H1 (cell line): ENCODE data around the gene SLC35F5. TPM values are rescaled to one million over a fixed set of nuclear protein-coding genes. Genes with fewer than 3 reads are reported as not detected.

Experiments
- CTCF ChIA-PET: fragments of 300-600 bp; sonication (Branson Sonifier 250); formaldehyde crosslinking; loops from one replicate; lab custom pipeline; 2021; ENCODE audit not compliant: partially characterized antibody; lab: Charles Lee
- POLR2A ChIA-PET: fragments of 300-600 bp; sonication (Branson Sonifier 250); formaldehyde crosslinking; loops from one replicate; lab custom pipeline; 2021; ENCODE audit warnings: inconsistent platforms; ENCODE audit not compliant: partially characterized antibody; lab: Charles Lee
- DNase-seq, 2 experiments: peaks; one replicate each; pipeline versions ENCODE4 v3.0.0 to v3.0.0-alpha.2; 2010 to 2022; ENCODE audit warnings: low spot score in 2 of 2, low read depth in 1 of 2, mixed read lengths in 1 of 2
- FAIRE-seq: peaks from 2 replicates; lab custom pipeline; 2011; peaks lifted over from hg19 to GRCh38; lab: Jason Lieb, UNC
- H2AFZ ChIP-seq: 2 replicates; pipeline ENCODE4 v1.8.1; 2012; ENCODE audit warnings: low read length, inconsistent platforms
- H2AK5ac ChIP-seq: 2 replicates; pipeline ENCODE4 v1.6.1; 2013; ENCODE audit warnings: low read depth, low read length
- H2BK120ac ChIP-seq: replicated peaks from 2 replicates; pipeline ENCODE3; 2013; ENCODE audit warnings: low read depth, low read length, inconsistent platforms
- H2BK12ac ChIP-seq: 2 replicates; pipeline ENCODE4 v1.6.1; 2013; ENCODE audit warnings: low read depth, low read length
- H2BK15ac ChIP-seq: 2 replicates; pipeline ENCODE4 v1.6.1; 2013; ENCODE audit warnings: low read length
- H2BK20ac ChIP-seq: 2 replicates; pipeline ENCODE4 v1.6.1; 2013; ENCODE audit warnings: low read length
- H2BK5ac ChIP-seq: 2 replicates; pipeline ENCODE4 v1.6.1; 2013; ENCODE audit warnings: low read depth, low read length
- H3K14ac ChIP-seq: 2 replicates; pipeline ENCODE4 v1.6.1; 2013; ENCODE audit warnings: inconsistent platforms; ENCODE audit not compliant: insufficient read length
- H3K18ac ChIP-seq: 2 replicates; pipeline ENCODE4 v1.6.1; 2013; ENCODE audit warnings: low read length; ENCODE audit errors: extremely low read depth
- H3K23ac ChIP-seq: 2 replicates; pipeline ENCODE4 v1.6.1; 2013; ENCODE audit warnings: inconsistent platforms; ENCODE audit not compliant: insufficient read length
- H3K23me2 ChIP-seq: 2 replicates; pipeline ENCODE4 v1.6.1; 2013; ENCODE audit warnings: low read depth, low read length
- H3K27ac ChIP-seq: 2 replicates; pipeline ENCODE4 v1.6.1; 2011; ENCODE audit warnings: low read depth, low read length, inconsistent platforms
- H3K27me3 ChIP-seq, 4 experiments: replicated peaks in 1 of 4; 1 replicate in 1 of 4; 2 replicates in 3 of 4; pipeline versions ENCODE4 v1.6.1 to v1.8.1; 2011 to 2013; ENCODE audit warnings: low read length in 3 of 4, mild to moderate bottlenecking in 3 of 4, inconsistent platforms in 2 of 4, mixed read lengths in 2 of 4, moderate library complexity in 1 of 4; ENCODE audit not compliant: control insufficient read depth in 3 of 4, insufficient read depth in 3 of 4; ENCODE audit errors: extremely low read depth in 1 of 4
- H3K36me3 ChIP-seq, 4 experiments: 2 replicates each; pipeline versions ENCODE4 v1.6.1 to v1.8.1; 2011 to 2013; ENCODE audit warnings: mild to moderate bottlenecking in 4 of 4, low read length in 3 of 4, moderate library complexity in 2 of 4, control low read depth in 1 of 4, inconsistent platforms in 1 of 4; ENCODE audit not compliant: insufficient read depth in 4 of 4, control insufficient read depth in 2 of 4
- H3K4ac ChIP-seq: replicated peaks from 2 replicates; pipeline ENCODE3; 2013; ENCODE audit warnings: low read length, low read depth, mixed read lengths, inconsistent platforms; ENCODE audit not compliant: insufficient read length
- H3K4me1 ChIP-seq, 4 experiments: replicated peaks in 1 of 4; 1 replicate in 1 of 4; 2 replicates in 3 of 4; pipeline versions ENCODE4 v1.6.1 to v1.8.1; 2011 to 2013; ENCODE audit warnings: low read length in 3 of 4, inconsistent platforms in 2 of 4, mixed read lengths in 1 of 4; ENCODE audit not compliant: insufficient read depth in 4 of 4, control insufficient read depth in 3 of 4
- H3K4me2 ChIP-seq, 2 experiments: 2 replicates each; pipeline versions ENCODE4 v1.6.1 to v1.8.1; 2011 to 2013; ENCODE audit warnings: low read depth in 2 of 2, low read length in 2 of 2, control low read depth in 1 of 2, inconsistent platforms in 1 of 2, mild to moderate bottlenecking in 1 of 2; ENCODE audit not compliant: insufficient read depth in 1 of 2
- H3K4me3 ChIP-seq, 4 experiments: fragments of 200-600, 300-600 bp in 1 of 4; sonication (generic), shearing (Covaris generic), sonication (Bioruptor Twin) in 1 of 4; 2 replicates each; pipeline versions ENCODE4 v1.5.1 to v1.8.1; 2011 to 2016; ENCODE audit warnings: low read length in 4 of 4, low read depth in 3 of 4, control low read depth in 2 of 4, inconsistent platforms in 2 of 4, mild to moderate bottlenecking in 2 of 4, mixed read lengths in 1 of 4, moderate library complexity in 1 of 4; ENCODE audit not compliant: insufficient read depth in 2 of 4; ENCODE audit errors: extremely low read depth in 1 of 4
- H3K56ac ChIP-seq: replicated peaks from 2 replicates; pipeline ENCODE3; 2013; ENCODE audit warnings: low read depth, mild to moderate bottlenecking, mixed read lengths, low read length, inconsistent platforms; ENCODE audit not compliant: insufficient read length
- H3K79me1 ChIP-seq: 2 replicates; pipeline ENCODE4 v1.6.1; 2013; ENCODE audit warnings: low read depth, low read length, control low read depth
- H3K79me2 ChIP-seq, 2 experiments: 2 replicates each; pipeline versions ENCODE4 v1.6.1 to v1.8.1; 2012 to 2013; ENCODE audit warnings: low read length in 2 of 2, mild to moderate bottlenecking in 2 of 2, inconsistent platforms in 1 of 2; ENCODE audit not compliant: insufficient read depth in 2 of 2, control insufficient read depth in 1 of 2
- H3K9ac ChIP-seq, 4 experiments: replicated peaks in 1 of 4; 1 replicate in 1 of 4; 2 replicates in 3 of 4; pipeline versions ENCODE4 v1.6.1 to v1.8.1; 2011 to 2013; ENCODE audit warnings: low read depth in 3 of 4, low read length in 3 of 4, control low read depth in 2 of 4, mild to moderate bottlenecking in 2 of 4, moderate library complexity in 2 of 4, inconsistent platforms in 1 of 4; ENCODE audit errors: extremely low read depth in 1 of 4
- H3K9me3 ChIP-seq, 2 experiments: 2 replicates each; pipeline versions ENCODE4 v1.6.1 to v1.8.1; 2012 to 2013; ENCODE audit warnings: mild to moderate bottlenecking in 2 of 2, moderate library complexity in 2 of 2, control low read depth in 1 of 2, inconsistent platforms in 1 of 2, low read depth in 1 of 2, low read length in 1 of 2, mixed read lengths in 1 of 2; ENCODE audit not compliant: insufficient read depth in 2 of 2
- H4K20me1 ChIP-seq, 2 experiments: replicated peaks in 1 of 2; 2 replicates each; pipeline versions ENCODE3 to v1.8.1; 2011 to 2013; ENCODE audit warnings: inconsistent platforms in 2 of 2, low read length in 2 of 2, mild to moderate bottlenecking in 1 of 2; ENCODE audit not compliant: insufficient read depth in 2 of 2, control insufficient read depth in 1 of 2
- H4K5ac ChIP-seq: 2 replicates; pipeline ENCODE4 v1.6.1; 2013; ENCODE audit warnings: low read length, low read depth, mixed read lengths, inconsistent platforms; ENCODE audit not compliant: insufficient read length
- H4K8ac ChIP-seq: 2 replicates; pipeline ENCODE4 v1.8.0; 2013; ENCODE audit warnings: mild to moderate bottlenecking, moderate library complexity, low read length, inconsistent platforms; ENCODE audit not compliant: insufficient read depth; ENCODE audit errors: extremely low read depth
- H4K91ac ChIP-seq: replicated peaks from 2 replicates; pipeline ENCODE3; 2013; ENCODE audit warnings: low read length, mixed read lengths, inconsistent platforms; ENCODE audit not compliant: insufficient read length
- CEBPB ChIP-seq: IDR thresholded peaks from 2 replicates; pipeline ENCODE4 v1.6.1; 2012; ENCODE audit warnings: low read depth, low read length
- CTCF ChIP-seq, 3 experiments: IDR thresholded peaks; 1 replicate in 2 of 3; 2 replicates in 1 of 3; pipeline versions ENCODE4 v1.5.1 to v1.6.1; 2011; ENCODE audit warnings: low read length in 3 of 3, mild to moderate bottlenecking in 3 of 3, inconsistent platforms in 2 of 3, low read depth in 1 of 3, moderate library complexity in 1 of 3; ENCODE audit not compliant: insufficient read depth in 1 of 3; ENCODE audit errors: control extremely low read depth in 1 of 3
- EGR1 ChIP-seq: IDR thresholded peaks from 2 replicates; pipeline ENCODE4 v1.6.1; 2011; ENCODE audit warnings: low read depth, low read length, borderline replicate concordance
- JUND ChIP-seq: IDR thresholded peaks from 2 replicates; pipeline ENCODE4 v1.6.1; 2011; ENCODE audit warnings: mild to moderate bottlenecking, improper control_type of control experiment, low read length
- KDM4A ChIP-seq: IDR thresholded peaks from one replicate; pipeline ENCODE4 v1.7.1; 2012; ENCODE audit warnings: low read depth, mild to moderate bottlenecking, moderate library complexity, low read length, inconsistent platforms; ENCODE audit not compliant: severe bottlenecking
- NANOG ChIP-seq: IDR thresholded peaks from 2 replicates; pipeline ENCODE4 v1.6.1; 2011; ENCODE audit warnings: low read length, low read depth, mild to moderate bottlenecking, inconsistent platforms; ENCODE audit not compliant: insufficient read depth, poor library complexity, severe bottlenecking
- POLR2AphosphoS5 ChIP-seq: IDR thresholded peaks from 2 replicates; pipeline ENCODE4 v1.6.1; 2011; ENCODE audit warnings: low read depth, low read length
- POU5F1 ChIP-seq: IDR thresholded peaks from 2 replicates; pipeline ENCODE4 v1.6.1; 2011; ENCODE audit warnings: low read depth, mild to moderate bottlenecking, low read length, moderate library complexity
- RAD21 ChIP-seq, 2 experiments: IDR thresholded peaks in 1 of 2; conservative IDR thresholded peaks in 1 of 2; 2 replicates each; pipeline ENCODE4 v1.6.1; 2011; ENCODE audit warnings: low read depth in 2 of 2, low read length in 2 of 2, improper control_type of control experiment in 1 of 2, inconsistent platforms in 1 of 2, mild to moderate bottlenecking in 1 of 2, moderate library complexity in 1 of 2
- SP2 ChIP-seq: IDR thresholded peaks from 2 replicates; pipeline ENCODE4 v1.6.1; 2012; ENCODE audit warnings: mild to moderate bottlenecking, low read length, inconsistent platforms
- WGBS, 2 experiments: shearing (Covaris generic) in 1 of 2; methylation state at CpG; one replicate each; pipeline versions ENCODE4 v1.1.6 to v1.1.7; 2013 to 2015; ENCODE audit warnings: low lambda C conversion rate in 2 of 2, mixed read lengths in 2 of 2, inconsistent platforms in 1 of 2, low coverage in 1 of 2, missing lambda C conversion rate in 1 of 2; ENCODE audit not compliant: insufficient replicate concordance in 2 of 2, insufficient coverage in 1 of 2, insufficient read length in 1 of 2; ENCODE audit errors: extremely low coverage in 1 of 2, missing lambda C conversion rate in 1 of 2; 5-methylcytosine and 5-hydroxymethylcytosine counted together
- polyA plus RNA-seq, 7 experiments: library from polyadenylated mRNA; depleted of rRNA in 3 of 7; stranded (reverse) in 5 of 7; unstranded in 2 of 7; fragments of >200 nt in 5 of 7; fragments of 200-250 nt in 2 of 7; gene quantifications; 1 replicate in 5 of 7; 2 replicates in 1 of 7; 4 replicates in 1 of 7; pipeline versions ENCODE4 v1.2.1 to v1.2.3, GENCODE V29; 2011 to 2013; ENCODE audit warnings: missing spikeins in 2 of 7, mixed read lengths in 2 of 7
- total RNA-seq: library from RNA; stranded (reverse); fragmentation: NEBNext Ultra II Directional; extraction: Animal tissue kit (Norgen Biotek cat#: 25700); gene quantifications from 2 replicates; pipeline ENCODE4 v1.2.1, GENCODE V29; 2021

The SLC35F5 gene
- total and polyA plus RNA-seq, 2 of the 8 experiments (the other 6 are each of a cell fraction or from before 2014, with no cell fraction given): 11.8 to 22.2 TPM

- 58% methylated on average over 17 of the region's 17 CpGs; no CpG with 5 or more reads in 1 of the 2 experiments for WGBS, 2 experiments
- Histone ChIP-seq H2BK12ac (no peak overlapping the region), H2AK5ac (peak overlapping the region; percentile 58; the same call in 1 of the 2 replicates), H3K79me1 (no peaks in the 10 kb centered on the region), H2BK20ac (no peak overlapping the region), H3K14ac (no peak overlapping the region), H3K18ac (no peak overlapping the region), H2BK5ac (no peak overlapping the region), H4K8ac (no peak overlapping the region), H3K4me2 (no peak overlapping the region), H4K5ac (no peak overlapping the region), H3K79me2 (no peaks in the 10 kb centered on the region), H3K9me3 (peaks cover 0 to 9% of the 10 kb centered on the region in 2 experiments; a peak in 1 of 4 replicates), H4K20me1 (no peaks in the 10 kb centered on the region), H2BK15ac (no peak overlapping the region), H3K4me3 (no peak overlapping the region), H3K56ac (no peak overlapping the region), H4K91ac (no peak overlapping the region), H3K9ac (no peak overlapping the region), H3K36me3 (peaks cover 0 to 8% (median 0%) of the 10 kb centered on the region in 4 experiments; a peak in 1 of 8 replicates), H3K4ac (no peak overlapping the region), H3K23ac (no peak overlapping the region), H2BK120ac (no peak overlapping the region), H3K4me1 (no peaks in the 10 kb centered on the region), H3K27me3 (no peaks in the 10 kb centered on the region; a peak in 1 of 7 replicates), H2AFZ (peak overlapping the region; percentile 29; the same call in 1 of the 2 replicates), H3K23me2 (no peaks in the 10 kb centered on the region), H3K27ac (no peak overlapping the region)
- FAIRE-seq (peak; percentile 32), DNase-seq (peak in 1 of 2 experiments; percentile 23)
- TF ChIP-seq JUND: no peak
- no peak for TF ChIP-seq CEBPB
- no peak for TF ChIP-seq EGR1
- TF ChIP-seq RAD21 (IDR thresholded peaks at IDR 0.05 in 1 of 2, conservative IDR thresholded peaks at IDR 0.05 in 1 of 2; ENCODE audit: low read depth in 2 of 2, low read length in 2 of 2): peak; percentile 72 to 85
- TF ChIP-seq POU5F1: no peak
- TF ChIP-seq POLR2AphosphoS5: no peak
- TF ChIP-seq SP2: no peak
- no peak for TF ChIP-seq NANOG
- no peak for TF ChIP-seq KDM4A
- peak; percentile 32 to 88 (median 50) for TF ChIP-seq CTCF (IDR thresholded peaks at IDR 0.05; ENCODE audit: control extremely low read depth in 1 of 3, insufficient read depth in 1 of 3, low read depth in 1 of 3, low read length in 3 of 3)
- ChIA-PET POLR2A (no interaction called here), CTCF (interaction anchor here (0.6 to 1.2 kb wide), 5 partner anchors 11 to 45 kb away, joined by 3 to 4 read pairs (median 3); no protein-coding TSS in a partner anchor)
Observed at GRCh38 chr2:113700186-113700841, 56.1 kb downstream of the SLC35F5 start.
